Cardiac muscle cell (in vitro differentiated cells and primary cell): ENCODE results near the gene DNMT3B. TPM values are rescaled to one million over a fixed set of nuclear protein-coding genes. Genes with fewer than 3 reads are reported as not detected.

ENCODE experiments used
- DNase-seq, 2 donors: peaks; one replicate each; pipeline versions ENCODE4 v3.0.0 to v3.0.0-alpha.2; 2010 to 2017; ENCODE audit warnings: low read depth in 1 of 2, low spot score in 1 of 2
- H3K27ac ChIP-seq: fragments of 200-600 bp; sonication (generic); 2 replicates; pipeline ENCODE4 v1.5.1; 2016
- H3K27me3 ChIP-seq: fragments of 200-600 bp; sonication (generic); 2 replicates; pipeline ENCODE4 v1.6.0; 2016; ENCODE audit warnings: control low read depth
- H3K36me3 ChIP-seq: fragments of 200-600 bp; sonication (generic); 2 replicates; pipeline ENCODE4 v1.5.1; 2016; ENCODE audit warnings: control low read depth
- H3K4me1 ChIP-seq: fragments of 200-600 bp; sonication (generic); 2 replicates; pipeline ENCODE4 v1.8.1; 2017; ENCODE audit warnings: low read depth, mild to moderate bottlenecking, mixed run types
- H3K4me3 ChIP-seq: fragments of 200-600 bp; sonication (generic); 2 replicates; pipeline ENCODE4 v1.5.1; 2016; ENCODE audit warnings: mild to moderate bottlenecking
- H3K9me3 ChIP-seq: fragments of 200-600 bp; sonication (generic); 2 replicates; pipeline ENCODE4 v1.5.1; 2017; ENCODE audit warnings: low read depth, mild to moderate bottlenecking, control low read depth
- polyA plus RNA-seq: library from polyadenylated mRNA; unstranded; fragments of >200 nt; fragmentation: Nextera tagmentation; extraction: Ambion mirVana; gene quantifications from 2 replicates; pipeline ENCODE4 v1.2.1, GENCODE V29; 2016
- total RNA-seq: library from RNA; depleted of rRNA; stranded (reverse); fragments of >200 nt; gene quantifications from 2 replicates; pipeline ENCODE4 v1.2.3, GENCODE V29; 2016
- TF ChIP-seq, protein P1 (sequence below): IDR thresholded peaks from 2 replicates; pipeline ENCODE4 v1.5.1; 2012; ENCODE audit warnings: low read depth, mild to moderate bottlenecking, low read length

The DNMT3B gene
- total and polyA plus RNA-seq, 2 experiments from 2014 or later: 10.2 to 24.3 TPM

DNA sequence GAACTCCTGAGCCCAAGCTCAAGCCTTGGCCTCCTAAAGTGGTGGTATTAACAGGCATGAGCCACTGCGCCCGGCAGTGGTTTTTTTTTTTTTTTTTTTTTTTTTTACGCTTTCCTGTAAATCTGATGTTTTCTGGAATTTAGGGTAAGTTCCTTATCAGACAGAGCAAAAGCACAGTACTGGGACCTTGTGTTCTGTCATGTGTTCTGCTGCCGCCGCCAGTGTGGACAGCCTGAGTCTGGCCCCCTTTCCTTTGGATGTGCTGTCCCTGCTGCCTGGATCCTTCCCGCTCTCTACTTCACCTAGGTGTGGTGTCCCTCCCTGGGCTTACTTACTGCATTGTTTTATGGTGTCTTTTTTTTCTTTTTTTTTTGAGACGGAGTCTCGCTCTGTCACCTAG lies 11.7 kb downstream of the DNMT3B start:
- DNase-seq: no peak
- H3K4me1 ChIP-seq: no peaks in the 10 kb centered on the region
- TF ChIP-seq, protein P1, sequence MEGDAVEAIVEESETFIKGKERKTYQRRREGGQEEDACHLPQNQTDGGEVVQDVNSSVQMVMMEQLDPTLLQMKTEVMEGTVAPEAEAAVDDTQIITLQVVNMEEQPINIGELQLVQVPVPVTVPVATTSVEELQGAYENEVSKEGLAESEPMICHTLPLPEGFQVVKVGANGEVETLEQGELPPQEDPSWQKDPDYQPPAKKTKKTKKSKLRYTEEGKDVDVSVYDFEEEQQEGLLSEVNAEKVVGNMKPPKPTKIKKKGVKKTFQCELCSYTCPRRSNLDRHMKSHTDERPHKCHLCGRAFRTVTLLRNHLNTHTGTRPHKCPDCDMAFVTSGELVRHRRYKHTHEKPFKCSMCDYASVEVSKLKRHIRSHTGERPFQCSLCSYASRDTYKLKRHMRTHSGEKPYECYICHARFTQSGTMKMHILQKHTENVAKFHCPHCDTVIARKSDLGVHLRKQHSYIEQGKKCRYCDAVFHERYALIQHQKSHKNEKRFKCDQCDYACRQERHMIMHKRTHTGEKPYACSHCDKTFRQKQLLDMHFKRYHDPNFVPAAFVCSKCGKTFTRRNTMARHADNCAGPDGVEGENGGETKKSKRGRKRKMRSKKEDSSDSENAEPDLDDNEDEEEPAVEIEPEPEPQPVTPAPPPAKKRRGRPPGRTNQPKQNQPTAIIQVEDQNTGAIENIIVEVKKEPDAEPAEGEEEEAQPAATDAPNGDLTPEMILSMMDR: no peak
- no peaks in the 10 kb centered on the region for H3K27me3 ChIP-seq
- H3K9me3 ChIP-seq: no peaks in the 10 kb centered on the region
- H3K27ac ChIP-seq: no peak overlapping the region
- no peak overlapping the region for H3K4me3 ChIP-seq
- no peaks in the 10 kb centered on the region for H3K36me3 ChIP-seq

DNA sequence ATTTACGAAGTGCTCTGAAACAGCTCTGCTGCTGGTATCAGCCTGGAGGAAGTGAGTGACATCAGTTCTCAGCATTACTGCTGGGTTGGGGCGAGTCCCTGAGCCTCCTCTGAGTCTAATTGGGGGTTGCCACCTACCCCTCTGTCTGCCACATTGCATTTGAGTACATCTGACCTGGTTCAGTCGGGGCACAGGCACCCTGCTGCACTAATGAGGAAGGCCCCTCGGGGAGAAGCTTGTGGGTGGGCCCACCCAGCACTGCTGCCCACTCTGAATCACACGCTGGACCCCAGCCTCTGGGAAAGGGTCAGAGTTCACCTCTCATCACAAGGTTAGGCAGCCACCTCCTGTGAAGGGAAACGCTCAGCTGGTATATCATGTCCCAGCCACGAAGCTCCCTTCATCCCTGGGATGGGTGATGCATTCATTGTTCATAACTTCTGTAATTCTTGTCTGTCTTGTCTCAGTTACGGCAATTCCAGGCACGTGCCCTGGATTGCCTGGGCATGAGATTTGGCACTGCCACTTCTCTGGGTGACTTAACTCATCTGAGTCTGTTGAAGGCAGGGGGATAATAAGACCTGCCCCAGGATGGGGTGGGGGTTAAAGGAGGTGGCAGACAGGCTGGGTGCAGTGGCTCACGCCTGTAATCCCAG lies 13.3 kb downstream of the DNMT3B start:
- no peaks in the 10 kb centered on the region for H3K36me3 ChIP-seq
- H3K4me3 ChIP-seq: no peak overlapping the region
- TF ChIP-seq, protein P1: no peak
- no peaks in the 10 kb centered on the region for H3K27me3 ChIP-seq
- no peak for DNase-seq
- no peaks in the 10 kb centered on the region for H3K9me3 ChIP-seq
- H3K27ac ChIP-seq: no peak overlapping the region
- H3K4me1 ChIP-seq: no peaks in the 10 kb centered on the region

DNA sequence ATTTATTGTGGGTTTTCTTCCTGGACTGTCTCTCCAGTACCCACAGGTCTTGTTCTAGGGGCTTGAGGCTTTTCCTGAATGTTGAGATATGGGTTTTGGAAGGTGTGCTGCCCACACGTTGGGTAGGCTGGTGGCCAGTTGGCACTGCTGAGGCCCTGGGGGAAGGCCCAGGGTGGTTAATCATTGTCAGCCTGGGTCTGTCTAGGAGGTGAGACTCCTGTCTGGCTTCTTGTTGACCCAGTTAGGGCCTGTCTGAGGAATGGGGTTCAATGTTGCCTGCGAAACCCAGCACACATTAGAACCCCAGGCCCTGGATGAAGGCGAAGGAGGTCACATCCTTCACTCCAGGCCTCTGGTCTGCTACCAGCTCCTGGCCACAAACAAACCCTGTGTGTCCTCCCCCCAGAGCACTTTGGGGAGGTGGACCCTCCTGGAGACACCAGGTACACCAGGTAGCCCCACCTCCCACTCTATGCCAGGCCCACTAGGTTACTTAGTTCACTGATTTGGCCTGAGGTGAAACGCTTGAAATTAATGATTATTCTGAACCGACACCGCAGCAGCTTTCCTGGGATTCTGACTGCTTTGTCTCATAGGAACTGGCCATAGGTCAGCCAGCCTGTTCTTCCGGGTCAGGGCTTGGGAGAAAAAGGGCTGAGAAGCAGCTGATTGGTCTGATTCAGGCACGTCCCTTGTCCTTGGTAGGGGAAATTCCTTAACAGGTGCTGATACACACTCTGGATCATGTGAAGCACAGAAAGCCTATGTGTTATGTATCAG lies 15.2 kb downstream of the DNMT3B start:
- no peak for DNase-seq
- Histone ChIP-seq H3K27me3 (no peaks in the 10 kb centered on the region), H3K36me3 (no peaks in the 10 kb centered on the region), H3K4me3 (no peak overlapping the region), H3K9me3 (no peaks in the 10 kb centered on the region), H3K4me1 (no peaks in the 10 kb centered on the region), H3K27ac (peak overlapping the region; percentile 58)
- TF ChIP-seq, protein P1: no peak

DNA sequence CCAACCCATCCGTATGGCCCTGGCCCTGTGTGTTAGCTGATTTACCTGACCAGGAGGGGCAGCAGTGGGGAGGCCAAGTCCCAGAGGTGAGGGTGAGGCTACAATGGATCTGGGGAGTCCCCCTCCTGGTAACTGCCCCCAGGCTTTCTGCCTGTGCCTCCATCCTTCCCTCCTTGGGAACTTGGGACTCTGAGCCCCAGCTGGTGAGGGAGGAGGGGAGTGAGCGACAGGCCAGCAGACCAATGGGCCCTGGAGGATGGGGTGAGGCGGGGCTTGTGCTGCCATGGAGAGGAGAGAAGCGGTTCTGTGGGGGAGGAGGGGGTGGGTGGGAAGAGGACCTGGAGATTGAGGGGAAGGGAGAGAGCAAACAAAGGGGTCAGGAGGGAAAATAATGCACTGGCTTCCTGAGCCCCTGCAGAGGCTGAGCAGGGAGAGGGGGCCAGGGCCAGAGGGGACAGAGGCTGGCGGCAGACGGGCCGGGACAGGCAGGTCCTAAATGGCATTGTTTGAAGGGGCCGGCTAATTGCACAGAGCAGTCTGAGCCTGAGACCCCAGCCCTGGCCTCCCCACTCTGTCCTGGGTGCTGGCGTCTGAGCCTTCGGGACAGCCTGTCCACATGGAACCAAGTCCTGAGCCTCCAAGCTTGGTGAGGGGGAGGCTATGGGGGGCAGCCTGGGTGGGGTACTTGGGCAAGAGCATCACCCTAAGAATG lies 17.5 kb downstream of the DNMT3B start:
- Histone ChIP-seq H3K9me3 (no peaks in the 10 kb centered on the region), H3K4me1 (no peaks in the 10 kb centered on the region), H3K27ac (no peak overlapping the region), H3K27me3 (no peaks in the 10 kb centered on the region), H3K4me3 (no peak overlapping the region), H3K36me3 (no peaks in the 10 kb centered on the region)
- TF ChIP-seq, protein P1: no peak
- DNase-seq: no peak

DNA sequence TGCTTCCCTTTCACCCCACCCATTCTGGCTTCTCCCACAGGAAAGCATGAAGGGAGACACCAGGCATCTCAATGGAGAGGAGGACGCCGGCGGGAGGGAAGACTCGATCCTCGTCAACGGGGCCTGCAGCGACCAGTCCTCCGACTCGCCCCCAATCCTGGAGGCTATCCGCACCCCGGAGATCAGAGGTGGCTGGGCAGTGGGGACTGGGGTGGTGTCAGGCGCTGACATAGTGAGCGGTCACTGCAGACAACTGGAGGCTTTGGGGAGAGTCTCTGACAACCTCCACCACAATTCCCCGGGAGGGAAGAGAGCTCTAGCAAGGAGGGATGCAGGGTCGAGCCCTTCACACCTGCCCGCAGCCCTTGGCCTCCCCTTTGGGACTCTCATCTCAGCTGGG lies 18.1 kb downstream of the DNMT3B start:
- no peak for DNase-seq
- H3K27ac ChIP-seq: no peak overlapping the region
- H3K36me3 ChIP-seq: no peaks in the 10 kb centered on the region

More for the DNA sequence above, 18.1 kb downstream of the DNMT3B start:
- Histone ChIP-seq H3K4me3 (no peak overlapping the region), H3K9me3 (no peaks in the 10 kb centered on the region), H3K27me3 (no peaks in the 10 kb centered on the region), H3K4me1 (no peaks in the 10 kb centered on the region)
- TF ChIP-seq, protein P1: no peak
